ENCODE results near the gene SASH3.

SASH3 gene

DNA sequence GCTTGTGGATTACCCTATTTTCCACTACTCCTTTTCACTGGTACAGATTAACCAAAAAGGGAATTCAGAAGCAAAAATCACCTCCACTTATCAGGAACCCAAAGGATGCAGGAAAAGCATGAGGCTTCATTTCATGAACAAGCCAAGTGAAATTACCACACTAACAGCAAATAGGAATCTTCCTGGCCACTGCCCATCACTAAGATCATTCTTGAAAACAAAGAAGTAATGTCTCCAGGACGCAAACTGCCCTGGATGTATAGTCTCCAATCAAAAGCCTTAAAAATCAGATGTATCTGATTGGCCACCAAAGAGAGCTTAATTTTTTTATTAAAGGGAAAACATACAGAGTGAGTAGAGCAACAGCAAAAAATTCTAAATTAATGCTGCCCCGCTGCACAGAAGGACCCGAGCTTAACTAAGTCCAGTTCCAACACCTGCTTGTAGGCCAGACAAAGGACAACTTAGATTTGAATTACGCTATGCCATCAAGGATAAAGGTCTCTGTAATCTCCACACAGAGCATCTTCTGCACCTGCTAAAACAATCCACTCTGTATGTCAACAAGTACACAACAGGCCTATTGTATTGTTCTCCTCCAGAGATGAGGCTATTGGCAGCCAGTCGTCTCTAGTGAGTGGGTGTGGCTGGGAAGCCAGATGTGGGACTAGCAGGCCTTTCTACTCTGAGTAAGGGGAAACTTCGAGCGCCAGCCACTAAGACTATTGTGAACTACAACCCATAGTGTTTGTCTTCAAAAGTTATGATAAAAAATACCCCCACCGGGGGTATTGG, 51.5 kb downstream of the SASH3 start:
- peak in 1 of 2 donors; percentile 9 for DNase-seq (ENCODE audit: low read depth in 2 of 2)
- TF ChIP-seq, protein P1, sequence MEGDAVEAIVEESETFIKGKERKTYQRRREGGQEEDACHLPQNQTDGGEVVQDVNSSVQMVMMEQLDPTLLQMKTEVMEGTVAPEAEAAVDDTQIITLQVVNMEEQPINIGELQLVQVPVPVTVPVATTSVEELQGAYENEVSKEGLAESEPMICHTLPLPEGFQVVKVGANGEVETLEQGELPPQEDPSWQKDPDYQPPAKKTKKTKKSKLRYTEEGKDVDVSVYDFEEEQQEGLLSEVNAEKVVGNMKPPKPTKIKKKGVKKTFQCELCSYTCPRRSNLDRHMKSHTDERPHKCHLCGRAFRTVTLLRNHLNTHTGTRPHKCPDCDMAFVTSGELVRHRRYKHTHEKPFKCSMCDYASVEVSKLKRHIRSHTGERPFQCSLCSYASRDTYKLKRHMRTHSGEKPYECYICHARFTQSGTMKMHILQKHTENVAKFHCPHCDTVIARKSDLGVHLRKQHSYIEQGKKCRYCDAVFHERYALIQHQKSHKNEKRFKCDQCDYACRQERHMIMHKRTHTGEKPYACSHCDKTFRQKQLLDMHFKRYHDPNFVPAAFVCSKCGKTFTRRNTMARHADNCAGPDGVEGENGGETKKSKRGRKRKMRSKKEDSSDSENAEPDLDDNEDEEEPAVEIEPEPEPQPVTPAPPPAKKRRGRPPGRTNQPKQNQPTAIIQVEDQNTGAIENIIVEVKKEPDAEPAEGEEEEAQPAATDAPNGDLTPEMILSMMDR (IDR thresholded peaks at IDR 0.05; ENCODE audit: low read depth, low read length): no peak
- H3K4me3 ChIP-seq (replicated peaks in 1 of 2; ENCODE audit: low read depth in 2 of 2, low read length in 2 of 2): no peak overlapping the region

DNA sequence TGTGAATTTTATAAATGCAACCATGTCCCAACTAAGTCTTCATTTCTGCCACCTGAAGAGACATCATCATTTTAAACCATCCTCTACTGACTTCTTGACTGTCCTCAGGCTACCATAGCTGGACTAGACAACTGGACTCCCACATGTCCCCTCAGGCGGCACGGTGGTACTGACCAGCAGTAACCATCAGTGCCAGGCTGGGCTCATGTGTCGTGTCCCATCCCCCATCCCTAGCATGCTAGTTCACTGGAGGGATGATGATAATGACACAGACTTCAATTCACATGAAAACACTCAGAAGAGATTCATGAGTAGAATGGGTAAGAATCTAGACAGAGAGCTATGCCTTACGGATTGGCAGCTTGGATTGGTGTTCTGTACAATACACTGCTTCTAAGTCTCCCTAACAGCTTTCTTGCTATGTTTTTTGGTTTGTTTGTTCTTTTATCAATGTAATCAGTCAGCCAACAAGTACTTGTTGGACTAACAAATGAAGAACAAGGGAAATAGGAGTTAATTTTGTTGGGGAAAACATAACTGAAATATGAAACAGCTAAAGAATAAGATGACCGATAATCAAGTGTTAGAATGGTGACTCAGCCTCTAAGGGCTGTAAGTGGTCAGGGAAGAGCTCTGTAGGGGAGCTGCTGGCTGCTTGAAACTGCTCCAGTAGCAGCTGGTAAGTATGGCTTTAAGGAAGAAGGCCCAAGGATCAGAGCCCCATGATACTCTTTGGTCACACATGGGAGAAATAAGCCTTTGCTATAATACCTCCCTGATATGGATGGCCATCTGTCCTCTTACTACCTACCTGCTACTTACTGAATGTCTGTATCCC, 53.6 kb downstream of the SASH3 start:
- TF ChIP-seq, protein P1 (IDR thresholded peaks at IDR 0.05; ENCODE audit: low read depth, low read length): no peak
- DNase-seq (ENCODE audit: low read depth in 2 of 2): peak; percentile 52 to 62
- H3K4me3 ChIP-seq (replicated peaks in 1 of 2; ENCODE audit: low read depth in 2 of 2, low read length in 2 of 2): no peak overlapping the region

DNA sequence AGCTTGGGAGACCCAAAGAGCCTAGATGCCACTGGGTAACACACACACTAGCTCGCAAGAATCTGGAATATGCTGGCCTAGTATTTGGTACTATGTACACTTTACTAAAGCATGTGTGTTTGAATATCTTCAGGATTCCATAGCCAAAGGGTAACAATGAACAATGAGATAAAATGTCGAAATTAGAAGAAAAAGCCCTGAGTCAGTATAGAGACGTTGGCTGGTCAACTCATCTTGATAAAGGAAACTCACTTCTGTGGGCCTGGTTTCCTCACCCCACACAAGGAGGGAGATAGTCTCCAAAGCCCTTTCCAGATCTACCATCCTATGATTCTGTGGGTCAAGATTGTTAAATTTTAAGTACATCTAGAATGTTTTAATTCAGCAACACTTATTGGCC, 57.1 kb downstream of the SASH3 start:
- peak in 1 of 2 donors; percentile 36 for DNase-seq (ENCODE audit: low read depth in 2 of 2)
- no peak overlapping the region for H3K4me3 ChIP-seq (replicated peaks in 1 of 2; ENCODE audit: low read depth in 2 of 2, low read length in 2 of 2)
- TF ChIP-seq, protein P1 (IDR thresholded peaks at IDR 0.05; ENCODE audit: low read depth, low read length): no peak

DNA sequence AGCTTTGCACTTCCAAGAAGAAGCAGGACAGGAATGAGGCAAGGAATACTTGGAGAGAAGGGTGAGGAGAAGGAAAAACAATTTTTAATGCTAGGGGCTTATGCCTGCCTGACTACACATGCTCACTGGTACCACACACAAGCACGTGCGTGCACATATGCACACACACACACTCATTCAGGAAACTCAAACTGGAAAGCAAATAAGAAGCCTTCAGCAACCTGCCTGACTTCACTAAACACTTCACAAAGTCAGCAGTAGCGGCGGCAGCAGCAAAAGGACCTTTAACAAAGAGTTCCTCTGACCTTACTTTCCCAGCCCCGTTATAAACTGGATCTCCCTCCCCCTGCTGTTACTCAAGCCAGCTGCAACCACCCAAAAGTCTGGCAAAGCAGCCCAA, 60.6 kb downstream of the SASH3 start:
- TF ChIP-seq, protein P1 (IDR thresholded peaks at IDR 0.05; ENCODE audit: low read depth, low read length): no peak
- DNase-seq (ENCODE audit: low read depth in 2 of 2): peak in 1 of 2 donors; percentile 19
- H3K4me3 ChIP-seq (replicated peaks in 1 of 2; ENCODE audit: low read depth in 2 of 2, low read length in 2 of 2): peak overlapping the region in 1 of 2 donors; percentile 28

DNA sequence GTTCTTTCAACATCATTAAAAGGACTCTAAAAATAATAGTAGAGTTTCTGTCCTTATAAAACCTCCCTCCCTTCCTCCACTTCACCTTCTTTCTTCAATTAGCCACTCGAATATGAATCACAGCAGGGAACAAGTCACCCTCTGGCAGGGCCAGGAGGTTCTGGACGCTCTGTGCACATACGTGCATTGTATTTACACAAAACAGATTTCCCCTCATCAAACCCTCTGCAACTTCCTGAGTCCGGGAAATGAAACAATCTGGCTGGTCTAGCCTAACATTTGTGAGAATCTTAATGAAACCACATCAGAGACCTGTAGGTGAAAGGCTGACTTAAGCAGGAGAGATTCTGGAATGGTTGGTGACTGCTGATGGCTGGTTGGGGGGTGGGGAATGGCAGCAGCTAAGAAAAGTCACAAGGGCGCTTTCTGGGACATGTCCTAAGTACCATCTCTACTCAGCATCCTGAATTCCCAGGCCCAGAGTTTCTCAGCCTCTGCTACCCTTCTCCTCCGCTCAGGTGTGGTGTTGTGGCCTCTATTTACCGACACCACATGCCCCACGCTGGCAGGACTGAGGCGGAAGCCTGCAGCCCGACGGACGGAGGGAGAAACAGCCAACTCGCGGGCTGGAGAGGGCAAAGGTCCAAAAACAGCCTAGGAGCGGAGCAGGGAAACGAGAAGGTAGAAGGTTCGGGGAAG, 62.9 kb downstream of the SASH3 start:
- peak overlapping the region; percentile 70 to 71 for H3K4me3 ChIP-seq (replicated peaks in 1 of 2; ENCODE audit: low read depth in 2 of 2, low read length in 2 of 2)
- DNase-seq (ENCODE audit: low read depth in 2 of 2): peak; percentile 50 to 69
- TF ChIP-seq, protein P1 (IDR thresholded peaks at IDR 0.05; ENCODE audit: low read depth, low read length): no peak

DNA sequence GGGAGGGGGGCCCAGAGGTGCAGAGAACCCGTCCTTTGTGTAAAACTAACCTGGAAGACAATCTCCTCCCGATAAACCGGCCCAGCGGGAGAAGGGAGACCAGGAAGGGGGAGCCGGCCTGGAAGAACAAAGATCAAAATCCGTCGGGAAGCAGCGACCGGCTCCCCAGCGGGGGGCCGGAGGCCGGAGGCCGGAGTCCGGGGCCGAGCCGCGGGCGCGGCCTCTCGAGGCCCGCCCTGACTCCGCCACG, 63.4 kb downstream of the SASH3 start:
- TF ChIP-seq, protein P1 (IDR thresholded peaks at IDR 0.05; ENCODE audit: low read depth, low read length): no peak
- DNase-seq (ENCODE audit: low read depth in 2 of 2): no peak
- H3K4me3 ChIP-seq (replicated peaks in 1 of 2; ENCODE audit: low read depth in 2 of 2, low read length in 2 of 2): peak overlapping the region; percentile 70 to 71
